Suprapubic skin (tissue), 4 donors: Measurements from ENCODE around the gene KCTD18. TPM values are rescaled to one million over a fixed set of nuclear protein-coding genes. Genes with fewer than 3 reads are reported as not detected.

Experiments used
- DNase-seq, 2 donors: peaks; one replicate each; pipeline ENCODE4 v3.0.0-alpha.2; 2019; ENCODE audit warnings: low spot score in 2 of 2
- H3K27ac ChIP-seq: fragments of 200-600 bp; sonication (generic); one replicate; pipeline ENCODE4 v1.5.1; 2019
- H3K27me3 ChIP-seq: fragments of 200-600 bp; sonication (generic); one replicate; pipeline ENCODE4 v1.5.1; 2019
- H3K36me3 ChIP-seq: fragments of 200-600 bp; sonication (generic); one replicate; pipeline ENCODE4 v1.5.1; 2019
- H3K4me1 ChIP-seq: fragments of 200-600 bp; sonication (generic); one replicate; pipeline ENCODE4 v1.5.1; 2019
- H3K4me3 ChIP-seq: fragments of 200-600 bp; sonication (generic); one replicate; pipeline ENCODE4 v1.5.1; 2019; ENCODE audit warnings: mild to moderate bottlenecking
- H3K9me3 ChIP-seq: fragments of 200-600 bp; sonication (generic); one replicate; pipeline ENCODE4 v1.5.1; 2019
- EP300 ChIP-seq: sonication (generic); formaldehyde crosslinking; IDR thresholded peaks from one replicate; pipeline ENCODE4 v1.6.1; 2017; ENCODE audit warnings: antibody characterized with exemption
- POLR2A ChIP-seq, 2 donors: fragments of 450-650 bp; IDR thresholded peaks; one replicate each; pipeline ENCODE4 v1.6.1; 2017; ENCODE audit warnings: antibody characterized with exemption in 2 of 2, mild to moderate bottlenecking in 2 of 2, moderate library complexity in 2 of 2
- POLR2AphosphoS5 ChIP-seq, 3 donors: sonication (generic); formaldehyde crosslinking; IDR thresholded peaks; one replicate each; pipeline ENCODE4 v1.6.1; 2017; ENCODE audit warnings: antibody characterized with exemption in 3 of 3
- WGBS: methylation state at CpG from one replicate; pipeline ENCODE4 v1.1.5; 2018; 5-methylcytosine and 5-hydroxymethylcytosine counted together
- total RNA-seq, 4 donors: library from RNA; depleted of rRNA; stranded (reverse); fragments of >200 nt; gene quantifications; one replicate each; pipeline ENCODE4 v1.1.0, GENCODE V29; 2016
- TF ChIP-seq, protein P1 (sequence below), 2 donors: fragments of 200-600 bp in 1 of 2; fragments of 450-650 bp in 1 of 2; sonication (generic) in 1 of 2; IDR thresholded peaks; one replicate each; pipeline ENCODE4 v1.5.1; 2016 to 2019; ENCODE audit warnings: antibody characterized with exemption in 2 of 2, mild to moderate bottlenecking in 1 of 2, moderate library complexity in 1 of 2

The KCTD18 gene
- total RNA-seq, 4 donors from 2014 or later, result 14.0 to 22.8 (median 21.2) TPM

- Histone ChIP-seq H3K27ac (no peak overlapping the region), H3K9me3 (no peaks in the 10 kb centered on the region), H3K4me1 (no peaks in the 10 kb centered on the region), H3K4me3 (no peak overlapping the region), H3K36me3 (peaks cover 4% of the 10 kb centered on the region), H3K27me3 (no peaks in the 10 kb centered on the region)
- TF ChIP-seq, protein P1, sequence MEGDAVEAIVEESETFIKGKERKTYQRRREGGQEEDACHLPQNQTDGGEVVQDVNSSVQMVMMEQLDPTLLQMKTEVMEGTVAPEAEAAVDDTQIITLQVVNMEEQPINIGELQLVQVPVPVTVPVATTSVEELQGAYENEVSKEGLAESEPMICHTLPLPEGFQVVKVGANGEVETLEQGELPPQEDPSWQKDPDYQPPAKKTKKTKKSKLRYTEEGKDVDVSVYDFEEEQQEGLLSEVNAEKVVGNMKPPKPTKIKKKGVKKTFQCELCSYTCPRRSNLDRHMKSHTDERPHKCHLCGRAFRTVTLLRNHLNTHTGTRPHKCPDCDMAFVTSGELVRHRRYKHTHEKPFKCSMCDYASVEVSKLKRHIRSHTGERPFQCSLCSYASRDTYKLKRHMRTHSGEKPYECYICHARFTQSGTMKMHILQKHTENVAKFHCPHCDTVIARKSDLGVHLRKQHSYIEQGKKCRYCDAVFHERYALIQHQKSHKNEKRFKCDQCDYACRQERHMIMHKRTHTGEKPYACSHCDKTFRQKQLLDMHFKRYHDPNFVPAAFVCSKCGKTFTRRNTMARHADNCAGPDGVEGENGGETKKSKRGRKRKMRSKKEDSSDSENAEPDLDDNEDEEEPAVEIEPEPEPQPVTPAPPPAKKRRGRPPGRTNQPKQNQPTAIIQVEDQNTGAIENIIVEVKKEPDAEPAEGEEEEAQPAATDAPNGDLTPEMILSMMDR (IDR thresholded peaks at IDR 0.05), result no peak
- TF ChIP-seq POLR2A (IDR thresholded peaks at IDR 0.05) (no peak), POLR2AphosphoS5 (IDR thresholded peaks at IDR 0.05) (no peak), EP300 (no peak)
- 68% methylated on average over 4 of the region's 4 CpGs for WGBS
- no peak for DNase-seq
Measured at GRCh38 chr2:200447139-200447855, 62.6 kb downstream of the KCTD18 start.

DNA sequence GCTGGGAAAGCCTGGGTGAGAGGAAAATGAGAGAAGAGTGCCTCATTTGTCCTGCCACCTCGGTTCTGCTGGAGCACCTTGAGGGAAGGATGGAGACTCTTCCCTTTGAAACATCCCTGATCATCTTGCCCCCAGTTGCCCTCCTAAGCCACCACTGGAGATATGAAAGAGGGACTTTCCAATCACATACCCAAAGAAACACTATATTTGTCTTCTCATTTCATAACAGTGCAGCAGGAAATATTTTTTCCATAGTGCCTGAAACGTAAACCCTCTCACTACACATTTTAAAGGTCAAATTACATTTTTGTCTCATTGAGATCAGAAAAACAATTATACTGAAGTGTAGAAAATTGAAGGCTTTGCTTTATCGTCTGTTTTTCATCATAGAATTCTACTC lies 63.3 kb downstream of the KCTD18 start:
- no peak overlapping the region for H3K27ac ChIP-seq
- no peaks in the 10 kb centered on the region for H3K27me3 ChIP-seq
- H3K4me3 ChIP-seq, result no peak overlapping the region
- no peak for DNase-seq
- H3K4me1 ChIP-seq, result no peaks in the 10 kb centered on the region
- H3K9me3 ChIP-seq, result no peaks in the 10 kb centered on the region
- WGBS, result 90% methylated on average over 3 of the region's 3 CpGs
- H3K36me3 ChIP-seq, result peaks cover 8% of the 10 kb centered on the region
- TF ChIP-seq, protein P1 (IDR thresholded peaks at IDR 0.05), result no peak
- TF ChIP-seq EP300, result no peak
- no peak for TF ChIP-seq POLR2A (IDR thresholded peaks at IDR 0.05)
- no peak for TF ChIP-seq POLR2AphosphoS5 (IDR thresholded peaks at IDR 0.05)

- no peaks in the 10 kb centered on the region for H3K27me3 ChIP-seq
- WGBS, result 88% methylated on average over 1 of the region's 1 CpG
- no peak for TF ChIP-seq EP300
- TF ChIP-seq POLR2A (IDR thresholded peaks at IDR 0.05), result no peak
- no peak for TF ChIP-seq POLR2AphosphoS5 (IDR thresholded peaks at IDR 0.05)
- TF ChIP-seq, protein P1 (IDR thresholded peaks at IDR 0.05), result no peak
- no peak for DNase-seq
- H3K4me1 ChIP-seq, result no peaks in the 10 kb centered on the region
- no peak overlapping the region for H3K4me3 ChIP-seq
- peaks cover 8% of the 10 kb centered on the region for H3K36me3 ChIP-seq
- no peak overlapping the region for H3K27ac ChIP-seq
- no peaks in the 10 kb centered on the region for H3K9me3 ChIP-seq
Measured at GRCh38 chr2:200445284-200445683, 64.6 kb downstream of the KCTD18 start.

DNA sequence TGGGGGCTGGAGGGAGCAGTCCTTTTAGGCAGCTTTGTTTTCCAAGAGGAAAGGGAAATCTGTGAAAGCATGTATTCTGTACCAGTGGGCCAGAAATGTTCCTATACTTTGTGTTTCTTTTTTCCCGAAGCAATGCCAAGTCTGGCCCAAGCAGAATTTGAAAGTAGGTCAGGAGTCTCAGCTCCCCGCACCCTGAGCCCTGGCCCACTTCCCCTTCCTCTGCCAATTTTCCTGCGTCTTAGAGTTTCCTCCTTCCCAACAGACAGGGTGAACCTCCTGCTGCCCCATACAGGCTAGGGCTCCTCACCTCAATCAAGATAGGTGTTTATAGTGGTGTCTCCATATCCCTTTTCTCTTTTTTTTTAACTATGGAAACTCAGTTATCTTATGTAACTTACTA lies 65.3 kb downstream of the KCTD18 start:
- Histone ChIP-seq H3K27ac (no peak overlapping the region), H3K27me3 (no peaks in the 10 kb centered on the region), H3K4me3 (no peak overlapping the region), H3K9me3 (no peaks in the 10 kb centered on the region), H3K36me3 (peaks cover 9% of the 10 kb centered on the region), H3K4me1 (no peaks in the 10 kb centered on the region)
- WGBS, result 76% methylated on average over 3 of the region's 3 CpGs
- no peak for DNase-seq
- TF ChIP-seq, protein P1 (IDR thresholded peaks at IDR 0.05), result no peak
- no peak for TF ChIP-seq POLR2A (IDR thresholded peaks at IDR 0.05)
- TF ChIP-seq POLR2AphosphoS5 (IDR thresholded peaks at IDR 0.05), result no peak
- TF ChIP-seq EP300, result no peak

DNA sequence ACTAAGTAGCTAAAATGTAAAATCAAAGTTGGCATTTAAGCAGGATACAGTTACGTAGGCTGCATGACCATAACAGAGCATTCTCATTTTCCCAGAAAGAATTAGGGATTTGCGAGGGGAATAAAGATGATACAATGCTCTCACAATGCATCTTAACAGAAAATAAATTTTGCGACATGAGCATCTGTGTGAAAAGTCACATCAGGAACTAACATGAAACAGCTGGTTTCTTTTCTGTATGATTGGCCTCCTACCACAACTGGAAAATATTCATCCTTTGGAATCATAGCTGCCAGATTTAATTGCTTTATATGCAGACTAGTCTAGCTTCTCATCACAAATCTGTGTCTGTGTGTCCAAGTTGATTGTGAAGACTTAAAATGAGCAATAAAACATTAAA lies 66.0 kb downstream of the KCTD18 start:
- peaks cover 15% of the 10 kb centered on the region for H3K36me3 ChIP-seq
- 63% methylated on average over 3 of the region's 3 CpGs for WGBS
- H3K4me3 ChIP-seq, result no peak overlapping the region
- no peak for TF ChIP-seq POLR2AphosphoS5 (IDR thresholded peaks at IDR 0.05)
- TF ChIP-seq, protein P1 (IDR thresholded peaks at IDR 0.05), result no peak
- no peak for TF ChIP-seq POLR2A (IDR thresholded peaks at IDR 0.05)
- TF ChIP-seq EP300, result no peak
- H3K27ac ChIP-seq, result no peak overlapping the region
- no peaks in the 10 kb centered on the region for H3K9me3 ChIP-seq
- H3K4me1 ChIP-seq, result no peaks in the 10 kb centered on the region
- no peak for DNase-seq
- H3K27me3 ChIP-seq, result no peaks in the 10 kb centered on the region
